HG03280 (cell line): ENCODE results near the gene DNAJC6.

Source experiments
- ATAC-seq: cut with Tn5 transposase; IDR thresholded peaks from one replicate; pipeline ENCODE4 v1.9.1; 2021; ENCODE audit warnings: mild to moderate bottlenecking, moderate library complexity; ENCODE audit not compliant: unreplicated experiment

DNAJC6 gene

GRCh38 chr1:65459397-65459768 is 150.0 kb downstream of the DNAJC6 start:
- peak; percentile 72 for ATAC-seq
